CMK (cell line): ENCODE results near the gene EPB41.
"Not testable (repeated sequence)": the region's sequence is repeated elsewhere in the genome, so short reads cannot be mapped to it uniquely, and the experiment has no call there.

Experiments used
- DNase-seq: peaks from one replicate; pipeline ENCODE4 v3.0.0-alpha.2; 2010; ENCODE audit warnings: low read depth

The EPB41 gene

GRCh38 chr1:28914228-28915030, at the start of gene EPB41:
EPB41 (plus strand) TSS chr1:28914569; CDS start chr1:28987438, 72,869 bp downstream.
- peak; percentile 98 for DNase-seq

GRCh38 chr1:28864695-28865094, 49.7 kb upstream of the EPB41 start:
- DNase-seq: no peak

GRCh38 chr1:28865997-28866650, 48.2 kb upstream of the EPB41 start:
- DNase-seq: no peak

GRCh38 chr1:28867850-28868249, 46.5 kb upstream of the EPB41 start:
- no peak for DNase-seq

- no peak for DNase-seq
Observed at GRCh38 chr1:28869952-28870351, 44.4 kb upstream of the EPB41 start.

- no peak for DNase-seq
Observed at GRCh38 chr1:28871631-28872401, 42.6 kb upstream of the EPB41 start.

- not testable (repeated sequence) for DNase-seq
Observed at GRCh38 chr1:28875134-28875533, 39.2 kb upstream of the EPB41 start.

- DNase-seq: peak; percentile 62
Observed at GRCh38 chr1:28877132-28877781, 37.1 kb upstream of the EPB41 start.

- DNase-seq: no peak
Observed at GRCh38 chr1:28878796-28879195, 35.6 kb upstream of the EPB41 start.

- peak; percentile 87 for DNase-seq
Observed at GRCh38 chr1:28882009-28882628, 32.2 kb upstream of the EPB41 start.

GRCh38 chr1:28883242-28883616, 31.1 kb upstream of the EPB41 start:
- no peak for DNase-seq

- DNase-seq: no peak
Observed at GRCh38 chr1:28885472-28885877, 28.9 kb upstream of the EPB41 start.

GRCh38 chr1:28885977-28886730, 28.2 kb upstream of the EPB41 start:
- DNase-seq: no peak

GRCh38 chr1:28886731-28887418, 27.5 kb upstream of the EPB41 start:
- peak; percentile 87 for DNase-seq

- DNase-seq: no peak
Observed at GRCh38 chr1:28887419-28887834, 26.9 kb upstream of the EPB41 start.

GRCh38 chr1:28887835-28888682, 26.3 kb upstream of the EPB41 start:
- no peak for DNase-seq

- no peak for DNase-seq
Observed at GRCh38 chr1:28888915-28889314, 25.5 kb upstream of the EPB41 start.

- no peak for DNase-seq
Observed at GRCh38 chr1:28889357-28889756, 25.0 kb upstream of the EPB41 start.

GRCh38 chr1:28890435-28890834, 23.9 kb upstream of the EPB41 start:
- DNase-seq: no peak
